ENCODE measurements around the gene LRG1.

Gene LRG1

GRCh38 chr19:4491446-4491845 is 48.4 kb downstream of the LRG1 start:
- DNase-seq = no peak

GRCh38 chr19:4488496-4488895 is 51.3 kb downstream of the LRG1 start:
- no peak for DNase-seq

GRCh38 chr19:4487572-4487971 is 52.3 kb downstream of the LRG1 start:
- DNase-seq = no peak

All from NCI-H2171 treated with DMSO at 0.1 percent for 48 hours (cell line).